ENCODE results near the gene UGT1A5.

DNA sequence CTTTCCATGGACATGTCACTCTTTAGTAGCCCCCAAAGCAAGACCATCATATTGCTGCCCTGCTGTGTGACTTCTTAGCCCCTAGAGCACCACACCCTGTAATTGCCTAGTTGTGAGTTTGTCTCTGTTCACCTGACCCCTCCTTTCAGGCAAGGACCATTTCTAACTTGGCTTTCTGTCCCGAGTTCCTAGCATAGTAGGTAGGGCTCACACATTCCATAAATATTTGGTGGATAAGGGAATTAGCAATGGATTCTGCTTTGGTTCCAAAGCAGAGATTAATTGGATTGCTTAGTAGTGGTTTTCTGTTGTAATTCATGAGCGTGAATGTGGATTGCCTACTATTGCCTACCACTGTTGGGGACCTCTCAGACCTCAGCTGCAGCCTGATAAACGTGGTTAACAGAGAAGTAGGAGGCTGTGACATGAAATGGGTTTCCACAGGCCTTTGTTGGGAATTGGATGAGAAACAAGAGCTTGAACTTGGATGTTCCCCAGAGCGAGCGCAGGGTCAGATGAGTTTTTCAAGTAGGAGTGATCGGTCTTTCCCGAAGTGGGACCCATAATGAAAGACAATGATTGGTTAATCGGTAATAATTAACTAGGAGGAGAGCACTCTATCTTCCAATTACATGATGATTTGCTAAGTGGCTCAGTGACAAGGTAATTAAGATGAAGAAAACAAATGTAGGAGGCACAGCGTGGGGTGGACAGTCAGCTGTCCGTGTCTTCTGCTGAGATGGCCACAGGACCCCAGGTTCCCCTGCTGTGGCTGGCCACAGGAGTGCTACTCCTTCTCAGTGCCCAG, 34.0 kb downstream of the UGT1A5 start:
- TF ChIP-seq ZZZ3 (IDR thresholded peaks at IDR 0.05; ENCODE audit: control insufficient read depth, insufficient read length, low read depth) (no peak), SMC3 (IDR thresholded peaks at IDR 0.05; ENCODE audit: borderline replicate concordance, low read length) (no peak), POLR2A (IDR thresholded peaks at IDR 0.05; ENCODE audit: low read depth, low read length) (no peak), TBL1XR1 (IDR thresholded peaks at IDR 0.05; ENCODE audit: low read depth, low read length) (no peak), ZNF274 (IDR thresholded peaks at IDR 0.05; ENCODE audit: insufficient read depth, insufficient read length) (no peak), BHLHE40 (IDR thresholded peaks at IDR 0.05; ENCODE audit: borderline replicate concordance in 1 of 2, low read depth in 2 of 2, low read length in 1 of 2) (no peak)
- TF ChIP-seq, protein P1, sequence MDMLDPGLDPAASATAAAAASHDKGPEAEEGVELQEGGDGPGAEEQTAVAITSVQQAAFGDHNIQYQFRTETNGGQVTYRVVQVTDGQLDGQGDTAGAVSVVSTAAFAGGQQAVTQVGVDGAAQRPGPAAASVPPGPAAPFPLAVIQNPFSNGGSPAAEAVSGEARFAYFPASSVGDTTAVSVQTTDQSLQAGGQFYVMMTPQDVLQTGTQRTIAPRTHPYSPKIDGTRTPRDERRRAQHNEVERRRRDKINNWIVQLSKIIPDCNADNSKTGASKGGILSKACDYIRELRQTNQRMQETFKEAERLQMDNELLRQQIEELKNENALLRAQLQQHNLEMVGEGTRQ (IDR thresholded peaks at IDR 0.05; ENCODE audit: borderline replicate concordance, low read depth, low read length) = no peak
- TF ChIP-seq, protein P2, sequence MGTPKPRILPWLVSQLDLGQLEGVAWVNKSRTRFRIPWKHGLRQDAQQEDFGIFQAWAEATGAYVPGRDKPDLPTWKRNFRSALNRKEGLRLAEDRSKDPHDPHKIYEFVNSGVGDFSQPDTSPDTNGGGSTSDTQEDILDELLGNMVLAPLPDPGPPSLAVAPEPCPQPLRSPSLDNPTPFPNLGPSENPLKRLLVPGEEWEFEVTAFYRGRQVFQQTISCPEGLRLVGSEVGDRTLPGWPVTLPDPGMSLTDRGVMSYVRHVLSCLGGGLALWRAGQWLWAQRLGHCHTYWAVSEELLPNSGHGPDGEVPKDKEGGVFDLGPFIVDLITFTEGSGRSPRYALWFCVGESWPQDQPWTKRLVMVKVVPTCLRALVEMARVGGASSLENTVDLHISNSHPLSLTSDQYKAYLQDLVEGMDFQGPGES (IDR thresholded peaks at IDR 0.05) = no peak
- TF ChIP-seq, protein P3, sequence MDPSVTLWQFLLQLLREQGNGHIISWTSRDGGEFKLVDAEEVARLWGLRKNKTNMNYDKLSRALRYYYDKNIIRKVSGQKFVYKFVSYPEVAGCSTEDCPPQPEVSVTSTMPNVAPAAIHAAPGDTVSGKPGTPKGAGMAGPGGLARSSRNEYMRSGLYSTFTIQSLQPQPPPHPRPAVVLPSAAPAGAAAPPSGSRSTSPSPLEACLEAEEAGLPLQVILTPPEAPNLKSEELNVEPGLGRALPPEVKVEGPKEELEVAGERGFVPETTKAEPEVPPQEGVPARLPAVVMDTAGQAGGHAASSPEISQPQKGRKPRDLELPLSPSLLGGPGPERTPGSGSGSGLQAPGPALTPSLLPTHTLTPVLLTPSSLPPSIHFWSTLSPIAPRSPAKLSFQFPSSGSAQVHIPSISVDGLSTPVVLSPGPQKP (IDR thresholded peaks at IDR 0.05; ENCODE audit: low read depth, low read length) = no peak

Measured in GM12878 (cell line).